GM21390 (cell line): ENCODE data around the gene PINLYP.

ENCODE experiments used
- ATAC-seq: cut with Tn5 transposase; IDR thresholded peaks from one replicate; pipeline ENCODE4 v1.9.1; 2021; ENCODE audit not compliant: unreplicated experiment

PINLYP gene

DNA sequence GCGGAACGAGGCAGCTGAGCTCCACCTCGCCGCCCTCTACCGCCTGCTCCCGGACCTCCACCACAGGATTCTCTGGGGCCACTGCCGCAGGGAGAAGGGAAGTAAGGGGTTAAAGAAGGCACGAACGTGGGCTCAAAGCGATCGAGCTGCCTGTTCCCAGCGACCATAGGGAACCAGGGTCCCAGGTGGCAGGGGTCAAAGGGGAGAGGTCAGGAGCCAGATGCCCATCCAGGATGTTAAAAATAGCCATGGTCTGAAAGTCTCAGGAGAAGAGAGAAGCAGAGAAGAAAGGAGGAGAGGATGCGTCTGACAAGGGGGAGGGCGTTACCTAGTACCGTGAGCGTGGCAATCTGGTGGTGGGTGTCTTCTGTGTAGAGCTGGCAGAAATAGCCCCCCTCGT lies 51.2 kb downstream of the PINLYP start:
- no peak for ATAC-seq

DNA sequence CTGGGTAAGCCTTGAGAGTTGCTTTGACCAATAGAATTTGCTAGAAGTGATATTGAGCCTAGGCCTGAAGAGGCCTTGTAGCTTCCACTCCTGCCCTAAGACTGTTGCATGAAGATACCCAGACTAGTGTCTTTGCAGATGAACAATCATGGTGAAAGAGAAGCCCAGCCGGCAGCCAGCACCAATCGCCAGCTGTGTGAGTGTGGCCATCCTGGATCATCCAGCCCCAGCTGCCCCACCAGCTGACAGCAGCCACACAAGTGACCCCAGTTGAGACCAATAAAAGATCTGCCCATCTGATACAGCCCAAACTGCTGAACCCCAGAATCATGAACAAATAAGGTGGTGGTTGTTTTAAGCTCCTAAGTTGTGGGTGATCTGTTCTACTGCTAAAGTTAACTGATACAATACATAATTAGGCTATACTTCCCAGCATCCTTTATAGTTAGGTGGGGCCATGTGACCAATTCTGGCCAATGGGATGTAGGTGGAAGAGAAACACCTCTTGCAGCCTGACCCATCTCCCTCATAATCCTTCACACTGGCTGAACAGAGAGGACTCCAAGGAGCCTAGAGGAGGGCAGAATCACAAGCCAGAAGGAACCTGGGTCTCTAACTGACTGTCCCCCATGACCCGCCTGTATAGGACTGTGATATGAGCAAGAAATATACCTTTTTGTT lies 53.2 kb downstream of the PINLYP start:
- no peak for ATAC-seq

DNA sequence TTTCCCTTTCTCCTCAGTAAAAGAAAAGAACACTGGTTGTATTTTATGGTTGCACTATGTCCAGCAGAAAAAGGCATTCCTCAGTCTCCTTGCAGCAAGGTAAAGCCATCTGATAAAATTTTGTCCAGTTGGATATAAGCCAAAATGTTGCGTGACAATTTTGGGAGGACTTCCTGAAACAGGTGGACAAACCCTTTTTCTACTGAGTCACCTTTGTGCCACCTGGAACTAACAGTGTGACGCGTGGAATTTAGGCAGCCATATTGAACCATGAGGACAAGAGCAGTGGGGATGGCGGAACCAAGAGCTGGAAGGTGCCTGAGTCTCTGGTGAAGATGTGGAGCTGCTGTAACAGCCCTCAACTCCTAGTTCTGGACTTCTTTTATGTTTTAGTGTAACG lies 55.9 kb downstream of the PINLYP start:
- no peak for ATAC-seq
